ENCODE measurements around the gene INAFM1.
A peak's percentile ranks its signal among the peaks of the same experiment; 100 is the strongest.
"Not testable (repeated sequence)": the region's sequence is repeated elsewhere in the genome, so short reads cannot be mapped to it uniquely, and the experiment has no call there.

INAFM1 gene

GRCh38 chr19:47247308-47247990, 27.2 kb upstream of the INAFM1 start:
- Histone ChIP-seq H3K23ac (ENCODE audit: low read length) (no peak overlapping the region), H2AK5ac (ENCODE audit: low read length) (no peak overlapping the region), H2BK15ac (replicated peaks; ENCODE audit: low read depth) (no peak overlapping the region), H4K5ac (ENCODE audit: low read length) (no peak overlapping the region), H3K4me1 (ENCODE audit: control insufficient read depth, low read depth, low read length) (peaks cover 2% of the 10 kb centered on the region), H3K9ac (ENCODE audit: low read length) (no peak overlapping the region), H3K27ac (ENCODE audit: low read depth, low read length) (no peak overlapping the region), H3K79me1 (ENCODE audit: low read length) (no peaks in the 10 kb centered on the region), H3K79me2 (ENCODE audit: control insufficient read depth, insufficient read depth, low read length) (no peaks in the 10 kb centered on the region), H3K4ac (ENCODE audit: low read depth, low read length) (no peak overlapping the region), H3K36me3 (ENCODE audit: control insufficient read depth, insufficient read depth, low read length) (no peaks in the 10 kb centered on the region), H4K8ac (ENCODE audit: low read depth, low read length) (no peak overlapping the region), H3K4me2 (ENCODE audit: low read length) (no peak overlapping the region), H2BK120ac (ENCODE audit: low read depth, low read length) (no peak overlapping the region), H2BK5ac (ENCODE audit: low read length) (no peak overlapping the region), H3K4me3 (ENCODE audit: low read length) (no peak overlapping the region), H3K27me3 (ENCODE audit: insufficient read depth, low read length, poor library complexity) (no peaks in the 10 kb centered on the region), H3K18ac (ENCODE audit: low read length) (no peak overlapping the region), H3K56ac (ENCODE audit: low read length) (no peak overlapping the region)
- no CpG with 5 or more reads among the region's 25 CpGs for WGBS (ENCODE audit: extremely low coverage, insufficient coverage, low lambda C conversion rate)
- DNase-seq: peak; percentile 83

GRCh38 chr19:47253016-47253415, 21.7 kb upstream of the INAFM1 start:
- DNase-seq; H2BK5ac ChIP-seq (ENCODE audit: low read length); H4K8ac ChIP-seq (ENCODE audit: low read depth, low read length); H3K79me2 ChIP-seq (ENCODE audit: control insufficient read depth, insufficient read depth, low read length); H3K4ac ChIP-seq (ENCODE audit: low read depth, low read length); H4K5ac ChIP-seq (ENCODE audit: low read length); H3K27ac ChIP-seq (ENCODE audit: low read depth, low read length); H3K9ac ChIP-seq (ENCODE audit: low read length); H3K27me3 ChIP-seq (ENCODE audit: insufficient read depth, low read length, poor library complexity); H2BK120ac ChIP-seq (ENCODE audit: low read depth, low read length); H2BK15ac ChIP-seq (replicated peaks; ENCODE audit: low read depth); H3K36me3 ChIP-seq (ENCODE audit: control insufficient read depth, insufficient read depth, low read length); H3K4me2 ChIP-seq (ENCODE audit: low read length); H3K4me3 ChIP-seq (ENCODE audit: low read length); H3K79me1 ChIP-seq (ENCODE audit: low read length); H2AK5ac ChIP-seq (ENCODE audit: low read length); H3K18ac ChIP-seq (ENCODE audit: low read length); H3K56ac ChIP-seq (ENCODE audit: low read length); H3K4me1 ChIP-seq (ENCODE audit: control insufficient read depth, low read depth, low read length); H3K23ac ChIP-seq (ENCODE audit: low read length): not testable (repeated sequence)
- no CpG with 5 or more reads among the region's 8 CpGs for WGBS (ENCODE audit: extremely low coverage, insufficient coverage, low lambda C conversion rate)

- H3K23ac ChIP-seq (ENCODE audit: low read length): no peak overlapping the region
- no peak overlapping the region for H3K4ac ChIP-seq (ENCODE audit: low read depth, low read length)
- H3K79me1 ChIP-seq (ENCODE audit: low read length): peaks cover 8% of the 10 kb centered on the region
- no peak overlapping the region for H3K4me2 ChIP-seq (ENCODE audit: low read length)
- H3K4me3 ChIP-seq (ENCODE audit: low read length): no peak overlapping the region
- H3K18ac ChIP-seq (ENCODE audit: low read length): no peak overlapping the region
- no peaks in the 10 kb centered on the region for H3K36me3 ChIP-seq (ENCODE audit: control insufficient read depth, insufficient read depth, low read length)
- DNase-seq: peak; percentile 65
- no peak overlapping the region for H2BK5ac ChIP-seq (ENCODE audit: low read length)
- no peak overlapping the region for H3K9ac ChIP-seq (ENCODE audit: low read length)
- H2AK5ac ChIP-seq (ENCODE audit: low read length): no peak overlapping the region
- H4K5ac ChIP-seq (ENCODE audit: low read length): no peak overlapping the region
- peaks cover 2% of the 10 kb centered on the region for H3K4me1 ChIP-seq (ENCODE audit: control insufficient read depth, low read depth, low read length)
- no peak overlapping the region for H2BK15ac ChIP-seq (replicated peaks; ENCODE audit: low read depth)
- H4K8ac ChIP-seq (ENCODE audit: low read depth, low read length): no peak overlapping the region
- no peak overlapping the region for H3K56ac ChIP-seq (ENCODE audit: low read length)
- no peak overlapping the region for H2BK120ac ChIP-seq (ENCODE audit: low read depth, low read length)
- H3K27me3 ChIP-seq (ENCODE audit: insufficient read depth, low read length, poor library complexity): no peaks in the 10 kb centered on the region
- no CpG with 5 or more reads among the region's 3 CpGs for WGBS (ENCODE audit: extremely low coverage, insufficient coverage, low lambda C conversion rate)
- H3K79me2 ChIP-seq (ENCODE audit: control insufficient read depth, insufficient read depth, low read length): peaks cover 9% of the 10 kb centered on the region
- no peak overlapping the region for H3K27ac ChIP-seq (ENCODE audit: low read depth, low read length)
Observed at GRCh38 chr19:47253467-47253881, 21.2 kb upstream of the INAFM1 start.

GRCh38 chr19:47253970-47254369, 20.7 kb upstream of the INAFM1 start:
- Histone ChIP-seq H2BK120ac (ENCODE audit: low read depth, low read length) (no peak overlapping the region), H2BK15ac (replicated peaks; ENCODE audit: low read depth) (no peak overlapping the region), H2AK5ac (ENCODE audit: low read length) (no peak overlapping the region), H3K27me3 (ENCODE audit: insufficient read depth, low read length, poor library complexity) (no peaks in the 10 kb centered on the region), H3K4me3 (ENCODE audit: low read length) (no peak overlapping the region), H3K4me1 (ENCODE audit: control insufficient read depth, low read depth, low read length) (peaks cover 2% of the 10 kb centered on the region), H2BK5ac (ENCODE audit: low read length) (no peak overlapping the region), H3K27ac (ENCODE audit: low read depth, low read length) (no peak overlapping the region), H3K23ac (ENCODE audit: low read length) (no peak overlapping the region), H4K5ac (ENCODE audit: low read length) (no peak overlapping the region), H3K18ac (ENCODE audit: low read length) (no peak overlapping the region), H3K4ac (ENCODE audit: low read depth, low read length) (no peak overlapping the region), H3K36me3 (ENCODE audit: control insufficient read depth, insufficient read depth, low read length) (peaks cover under 1% of the 10 kb centered on the region), H3K79me1 (ENCODE audit: low read length) (peaks cover 11% of the 10 kb centered on the region), H3K79me2 (ENCODE audit: control insufficient read depth, insufficient read depth, low read length) (peaks cover 10% of the 10 kb centered on the region), H3K9ac (ENCODE audit: low read length) (no peak overlapping the region), H4K8ac (ENCODE audit: low read depth, low read length) (no peak overlapping the region), H3K4me2 (ENCODE audit: low read length) (no peak overlapping the region), H3K56ac (ENCODE audit: low read length) (no peak overlapping the region)
- DNase-seq: no peak
- no CpG with 5 or more reads among the region's 5 CpGs for WGBS (ENCODE audit: extremely low coverage, insufficient coverage, low lambda C conversion rate)

GRCh38 chr19:47255879-47256692, 18.6 kb upstream of the INAFM1 start, which contains the start of gene CCDC9:
Gene CCDC9, plus strand, starts transcription at chr19:47256525. Its CDS starts 1,876 bp downstream, at chr19:47258401.
- no peak within 1 kb of the TSS for H2BK120ac ChIP-seq (ENCODE audit: low read depth, low read length)
- no peak within 1 kb of the TSS for H2BK15ac ChIP-seq (replicated peaks; ENCODE audit: low read depth)
- peaks cover 12% of the 10 kb centered on the region for H3K79me2 ChIP-seq (ENCODE audit: control insufficient read depth, insufficient read depth, low read length)
- no peak within 1 kb of the TSS for H4K5ac ChIP-seq (ENCODE audit: low read length)
- no peak within 1 kb of the TSS for H2AK5ac ChIP-seq (ENCODE audit: low read length)
- peak; percentile 99 for DNase-seq
- H3K4me3 ChIP-seq (ENCODE audit: low read length): peak within 1 kb of the TSS; percentile 50
- no peak within 1 kb of the TSS for H3K18ac ChIP-seq (ENCODE audit: low read length)
- peak within 1 kb of the TSS; percentile 90 for H3K4ac ChIP-seq (ENCODE audit: low read depth, low read length)
- no peak within 1 kb of the TSS for H4K8ac ChIP-seq (ENCODE audit: low read depth, low read length)
- peak within 1 kb of the TSS; percentile 68 for H3K4me2 ChIP-seq (ENCODE audit: low read length)
- no CpG with 5 or more reads among the region's 60 CpGs for WGBS (ENCODE audit: extremely low coverage, insufficient coverage, low lambda C conversion rate)
- H3K4me1 ChIP-seq (ENCODE audit: control insufficient read depth, low read depth, low read length): peaks cover 2% of the 10 kb centered on the region
- no peak within 1 kb of the TSS for H3K23ac ChIP-seq (ENCODE audit: low read length)
- H3K27ac ChIP-seq (ENCODE audit: low read depth, low read length): peak within 1 kb of the TSS; percentile 25
- peaks cover 5% of the 10 kb centered on the region for H3K36me3 ChIP-seq (ENCODE audit: control insufficient read depth, insufficient read depth, low read length)
- no peaks in the 10 kb centered on the region for H3K27me3 ChIP-seq (ENCODE audit: insufficient read depth, low read length, poor library complexity)
- peak within 1 kb of the TSS; percentile 78 for H3K9ac ChIP-seq (ENCODE audit: low read length)
- no peak within 1 kb of the TSS for H2BK5ac ChIP-seq (ENCODE audit: low read length)
- H3K79me1 ChIP-seq (ENCODE audit: low read length): peaks cover 20% of the 10 kb centered on the region
- H3K56ac ChIP-seq (ENCODE audit: low read length): peak within 1 kb of the TSS; percentile 90
